Gastrocnemius medialis (tissue), 4 donors: ENCODE measurements around the gene VPS37D.
"Not testable (repeated sequence)": the region's sequence is repeated elsewhere in the genome, so short reads cannot be mapped to it uniquely, and the experiment has no call there.

ENCODE experiments used
- CTCF ChIP-seq, 5 experiments: fragments of 450-650 bp in 3 of 5; fragments of 200-600 bp in 2 of 5; sonication (generic) in 2 of 5; IDR thresholded peaks in 4 of 5; conservative IDR thresholded peaks in 1 of 5; 1 replicate in 4 of 5; 2 replicates in 1 of 5; pipeline ENCODE4 v1.5.1; 2016 to 2019; ENCODE audit warnings: antibody characterized with exemption in 5 of 5, mild to moderate bottlenecking in 3 of 5, moderate library complexity in 3 of 5
- POLR2A ChIP-seq, 2 donors: fragments of 450-650 bp; IDR thresholded peaks; one replicate each; pipeline ENCODE4 v1.6.1; 2017; ENCODE audit warnings: antibody characterized with exemption in 2 of 2, mild to moderate bottlenecking in 2 of 2, moderate library complexity in 2 of 2

- not testable (repeated sequence) for TF ChIP-seq CTCF (IDR thresholded peaks at IDR 0.05 in 4 of 5, conservative IDR thresholded peaks at IDR 0.05 in 1 of 5); POLR2A (IDR thresholded peaks at IDR 0.05)
These were observed 8.4 kb downstream of the VPS37D start for GRCh38 chr7:73676062-73676461.
